Gastroesophageal sphincter (tissue), 4 donors: ENCODE data around the gene RXRA. TPM values are rescaled to one million over a fixed set of nuclear protein-coding genes. Genes with fewer than 3 reads are reported as not detected.

Source experiments
- ATAC-seq: fragments of 150-250 bp; one replicate; pipeline ENCODE4 v1.9.1; 2016; ENCODE audit warnings: mild to moderate bottlenecking, moderate library complexity
- H3K27ac ChIP-seq, 4 donors: fragments of 200-600 bp; sonication (generic) in 3 of 4; 1 replicate in 3 of 4; 2 replicates in 1 of 4; pipeline ENCODE4 v1.5.1; 2016 to 2019
- H3K27me3 ChIP-seq: fragments of 200-600 bp; sonication (generic); one replicate; pipeline ENCODE4 v1.5.1; 2019
- H3K36me3 ChIP-seq, 2 donors: fragments of 200-600 bp; sonication (generic); one replicate each; pipeline ENCODE4 v1.5.1; 2019; ENCODE audit warnings: control low read depth in 1 of 2
- H3K4me1 ChIP-seq, 3 donors: fragments of 200-600 bp; sonication (generic); 1 replicate in 2 of 3; 2 replicates in 1 of 3; pipeline ENCODE4 v1.5.1; 2016 to 2019; ENCODE audit warnings: control low read depth in 2 of 3
- H3K4me3 ChIP-seq, 2 donors: fragments of 200-600 bp; sonication (generic); one replicate each; pipeline ENCODE4 v1.5.1; 2019; ENCODE audit warnings: mild to moderate bottlenecking in 1 of 2, moderate library complexity in 1 of 2
- H3K9me3 ChIP-seq, 3 donors: fragments of 200-600 bp; sonication (generic); one replicate each; pipeline ENCODE4 v1.5.1; 2017 to 2019; ENCODE audit warnings: control low read depth in 2 of 3
- EP300 ChIP-seq: sonication (generic); formaldehyde crosslinking; IDR thresholded peaks from one replicate; pipeline ENCODE4 v1.6.1; 2017; ENCODE audit warnings: antibody characterized with exemption, mild to moderate bottlenecking
- POLR2A ChIP-seq, 2 donors: fragments of 450-650 bp; IDR thresholded peaks; one replicate each; pipeline ENCODE4 v1.6.1; 2017; ENCODE audit warnings: antibody characterized with exemption in 2 of 2, mild to moderate bottlenecking in 2 of 2, moderate library complexity in 1 of 2
- POLR2AphosphoS5 ChIP-seq: sonication (generic); formaldehyde crosslinking; IDR thresholded peaks from one replicate; pipeline ENCODE4 v1.6.1; 2017; ENCODE audit warnings: antibody characterized with exemption
- WGBS, 2 donors: methylation state at CpG; one replicate each; pipeline ENCODE4 v1.1.5; 2018; ENCODE audit warnings: low coverage in 1 of 2; 5-methylcytosine and 5-hydroxymethylcytosine counted together
- total RNA-seq, 4 donors: library from RNA; depleted of rRNA; stranded (reverse); fragments of >200 nt; gene quantifications; one replicate each; pipeline ENCODE4 v1.1.0, GENCODE V29; 2016
- TF ChIP-seq, protein P1 (sequence below), 4 experiments: fragments of 200-600 bp in 2 of 4; fragments of 450-650 bp in 2 of 4; sonication (generic) in 1 of 4; IDR thresholded peaks; one replicate each; pipeline ENCODE4 v1.5.1; 2017 to 2019; ENCODE audit warnings: antibody characterized with exemption in 4 of 4, mild to moderate bottlenecking in 2 of 4, moderate library complexity in 2 of 4

RXRA gene
- total RNA-seq, 4 donors from 2014 or later = 45.1 to 78.9 (median 55.3) TPM

DNA sequence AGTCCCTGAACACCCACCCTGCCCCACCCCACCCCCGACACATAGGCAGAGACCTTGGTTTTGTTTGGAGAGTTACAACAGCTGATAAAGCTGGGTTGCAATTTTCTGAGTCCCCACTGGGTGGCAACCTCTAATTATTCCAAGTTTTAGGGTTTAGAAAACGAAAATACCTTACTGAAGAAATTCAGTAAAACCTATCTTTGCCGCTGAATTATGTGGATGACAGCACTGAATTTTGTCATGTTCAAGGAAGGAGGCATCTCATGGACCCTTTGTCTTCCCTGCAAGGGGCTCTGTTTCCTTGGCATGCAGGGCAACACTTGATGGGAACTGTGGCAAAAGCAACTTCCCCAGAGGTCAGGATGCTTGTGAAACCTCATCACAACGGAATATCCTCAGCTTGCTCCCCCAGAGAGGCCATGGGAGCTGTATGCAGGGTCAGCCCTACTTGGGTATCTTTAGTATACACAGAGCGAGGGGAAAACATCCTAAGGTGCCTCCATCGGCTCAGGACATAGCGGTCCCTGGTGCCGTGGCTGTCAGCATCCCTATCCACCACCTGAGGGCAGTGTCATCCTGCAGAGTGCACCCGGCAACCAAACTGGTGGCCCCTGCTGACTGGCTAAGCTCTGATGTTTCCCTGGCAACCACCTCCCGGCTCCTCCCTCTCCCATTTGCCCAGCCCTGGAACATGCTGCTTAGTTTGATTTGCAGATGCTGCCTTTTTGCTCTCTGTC is 123.1 kb downstream of the RXRA start:
- 16 to 27% methylated on average over 5 to 9 of the region's 10 CpGs for WGBS, 2 donors
- H3K36me3 ChIP-seq = no peaks in the 10 kb centered on the region
- H3K4me1 ChIP-seq = peaks cover 0 to 5% (median 0%) of the 10 kb centered on the region in 3 donors
- TF ChIP-seq POLR2AphosphoS5 = no peak
- TF ChIP-seq, protein P1, sequence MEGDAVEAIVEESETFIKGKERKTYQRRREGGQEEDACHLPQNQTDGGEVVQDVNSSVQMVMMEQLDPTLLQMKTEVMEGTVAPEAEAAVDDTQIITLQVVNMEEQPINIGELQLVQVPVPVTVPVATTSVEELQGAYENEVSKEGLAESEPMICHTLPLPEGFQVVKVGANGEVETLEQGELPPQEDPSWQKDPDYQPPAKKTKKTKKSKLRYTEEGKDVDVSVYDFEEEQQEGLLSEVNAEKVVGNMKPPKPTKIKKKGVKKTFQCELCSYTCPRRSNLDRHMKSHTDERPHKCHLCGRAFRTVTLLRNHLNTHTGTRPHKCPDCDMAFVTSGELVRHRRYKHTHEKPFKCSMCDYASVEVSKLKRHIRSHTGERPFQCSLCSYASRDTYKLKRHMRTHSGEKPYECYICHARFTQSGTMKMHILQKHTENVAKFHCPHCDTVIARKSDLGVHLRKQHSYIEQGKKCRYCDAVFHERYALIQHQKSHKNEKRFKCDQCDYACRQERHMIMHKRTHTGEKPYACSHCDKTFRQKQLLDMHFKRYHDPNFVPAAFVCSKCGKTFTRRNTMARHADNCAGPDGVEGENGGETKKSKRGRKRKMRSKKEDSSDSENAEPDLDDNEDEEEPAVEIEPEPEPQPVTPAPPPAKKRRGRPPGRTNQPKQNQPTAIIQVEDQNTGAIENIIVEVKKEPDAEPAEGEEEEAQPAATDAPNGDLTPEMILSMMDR (IDR thresholded peaks at IDR 0.05) = peak in 3 of 4 experiments; percentile 87 to 97 (median 96)
- no peaks in the 10 kb centered on the region for H3K27me3 ChIP-seq
- peak; percentile 96 for ATAC-seq
- H3K27ac ChIP-seq = no peak overlapping the region
- H3K4me3 ChIP-seq = no peak overlapping the region
- H3K9me3 ChIP-seq = peaks cover 0 to 11% (median 0%) of the 10 kb centered on the region in 3 donors

GRCh38 chr9:134451700-134452458 is 125.6 kb downstream of the RXRA start:
- Histone ChIP-seq H3K27ac (no peak overlapping the region), H3K4me3 (no peak overlapping the region), H3K4me1 (peaks cover 0 to 31% (median 17%) of the 10 kb centered on the region in 3 donors), H3K36me3 (no peaks in the 10 kb centered on the region), H3K9me3 (peaks cover 0 to 11% (median 0%) of the 10 kb centered on the region in 3 donors), H3K27me3 (no peaks in the 10 kb centered on the region)
- 83 to 100% methylated on average over 1 to 2 of the region's 2 CpGs for WGBS, 2 donors
- no peak for TF ChIP-seq POLR2A (IDR thresholded peaks at IDR 0.05)
- TF ChIP-seq POLR2AphosphoS5 = no peak
- no peak for TF ChIP-seq EP300
- TF ChIP-seq, protein P1 (IDR thresholded peaks at IDR 0.05) = no peak
- no peak for ATAC-seq

- no peak for ATAC-seq
- Histone ChIP-seq H3K4me3 (no peak overlapping the region), H3K4me1 (peaks cover 0 to 39% (median 23%) of the 10 kb centered on the region in 3 donors), H3K27ac (no peak overlapping the region), H3K27me3 (no peaks in the 10 kb centered on the region), H3K36me3 (no peaks in the 10 kb centered on the region), H3K9me3 (peaks cover 0 to 11% (median 0%) of the 10 kb centered on the region in 3 donors)
- 92 to 100% methylated on average over 2 to 3 of the region's 4 CpGs for WGBS, 2 donors
- TF ChIP-seq EP300 = no peak
- TF ChIP-seq POLR2A (IDR thresholded peaks at IDR 0.05) = no peak
Observed at GRCh38 chr9:134452728-134453127, 126.5 kb downstream of the RXRA start.

DNA sequence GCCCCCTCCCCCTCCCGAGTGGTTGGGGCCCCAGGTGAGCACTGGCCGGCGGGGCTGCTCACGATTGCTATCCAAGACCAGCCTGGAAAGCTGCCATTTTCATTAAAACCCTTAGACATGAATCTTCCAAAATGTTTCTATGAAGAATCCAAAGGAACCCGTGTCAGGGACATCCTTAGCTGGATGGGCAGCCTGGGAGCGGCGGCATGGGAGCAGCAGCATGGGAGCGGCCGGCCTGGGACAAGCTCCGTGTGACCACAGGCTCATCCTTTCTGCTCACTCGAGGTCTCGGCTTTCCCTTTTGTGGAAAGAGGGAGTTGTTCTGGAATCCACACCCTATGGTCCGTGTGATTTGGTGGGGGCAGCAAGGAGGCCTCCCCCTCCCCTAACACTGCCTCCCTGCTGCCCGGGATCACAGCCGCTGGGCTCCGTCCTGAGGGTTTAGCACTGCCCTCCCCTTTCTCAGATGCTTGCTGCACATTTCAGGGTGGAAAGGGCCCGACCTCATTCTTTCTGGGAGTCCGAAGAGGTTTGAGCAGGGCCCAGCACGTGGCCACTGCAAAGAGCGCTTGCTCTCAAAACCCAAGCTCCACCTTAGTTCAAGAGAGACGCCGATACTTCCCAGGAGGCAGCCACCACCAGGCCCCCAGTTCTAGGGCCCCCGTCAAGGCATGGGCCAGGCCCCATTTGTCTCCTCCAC is 127.7 kb downstream of the RXRA start:
- Histone ChIP-seq H3K36me3 (no peaks in the 10 kb centered on the region), H3K4me3 (no peak overlapping the region), H3K4me1 (peaks cover 0 to 51% (median 33%) of the 10 kb centered on the region in 3 donors), H3K9me3 (peaks cover 0 to 3% (median 0%) of the 10 kb centered on the region in 3 donors), H3K27me3 (no peaks in the 10 kb centered on the region), H3K27ac (peak overlapping the region in 1 of 4 donors; percentile 91)
- WGBS, 2 donors = 97% methylated on average over 6 of the region's 23 CpGs; no CpG with 5 or more reads in 1 of the 2 donors
- ATAC-seq = no peak
- no peak for TF ChIP-seq POLR2AphosphoS5
- TF ChIP-seq, protein P1 (IDR thresholded peaks at IDR 0.05) = no peak
- TF ChIP-seq POLR2A (IDR thresholded peaks at IDR 0.05) = no peak
- no peak for TF ChIP-seq EP300

DNA sequence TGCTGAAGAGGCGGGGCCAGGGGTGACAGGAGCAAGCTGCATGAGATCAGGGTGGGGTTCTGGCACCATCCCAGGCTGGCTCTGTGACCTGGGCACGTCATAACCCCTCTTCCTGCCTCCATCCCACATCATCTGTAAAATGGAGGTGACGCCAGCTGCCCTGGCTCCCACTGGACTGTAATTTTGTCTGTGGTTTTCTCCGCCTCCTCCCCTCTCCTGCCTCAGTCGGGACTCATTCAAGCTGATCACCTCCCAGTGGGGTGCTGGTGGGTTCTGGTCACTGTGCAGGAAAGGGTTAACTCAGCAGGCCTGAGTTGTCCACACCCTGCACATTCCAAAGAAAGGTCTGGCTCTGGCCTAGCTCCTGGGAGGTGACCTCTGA is 128.2 kb downstream of the RXRA start:
- H3K27ac ChIP-seq = peak overlapping the region in 2 of 4 donors; percentile 82 to 91
- no peaks in the 10 kb centered on the region for H3K9me3 ChIP-seq
- no peaks in the 10 kb centered on the region for H3K27me3 ChIP-seq
- WGBS, 2 donors = 100% methylated on average over 1 of the region's 5 CpGs; no CpG with 5 or more reads in 1 of the 2 donors
- H3K4me1 ChIP-seq = peaks cover 0 to 57% (median 34%) of the 10 kb centered on the region in 3 donors
- no peaks in the 10 kb centered on the region for H3K36me3 ChIP-seq
- TF ChIP-seq POLR2A (IDR thresholded peaks at IDR 0.05) (no peak), POLR2AphosphoS5 (no peak), EP300 (no peak)
- TF ChIP-seq, protein P1 (IDR thresholded peaks at IDR 0.05) = no peak
- ATAC-seq = no peak
- no peak overlapping the region for H3K4me3 ChIP-seq
